Measurements from ENCODE around the gene TANGO2.

Gene TANGO2

GRCh38 chr22:20054485-20054884 lies 33.6 kb downstream of the TANGO2 start:
- TF ChIP-seq CTCF (IDR thresholded peaks at IDR 0.05; ENCODE audit: control insufficient read depth, insufficient read depth, low read depth, low read length, missing control alignments) = no peak
- no peak for DNase-seq (ENCODE audit: low read depth)
- H3K4me3 ChIP-seq (ENCODE audit: control insufficient read depth, low read depth, low read length) = no peak overlapping the region

- DNase-seq (ENCODE audit: low read depth) = no peak
- no peak overlapping the region for H3K4me3 ChIP-seq (ENCODE audit: control insufficient read depth, low read depth, low read length)
- no peak for TF ChIP-seq CTCF (IDR thresholded peaks at IDR 0.05; ENCODE audit: control insufficient read depth, insufficient read depth, low read depth, low read length, missing control alignments)
Measured at GRCh38 chr22:20055144-20055543, 34.2 kb downstream of the TANGO2 start.

DNA sequence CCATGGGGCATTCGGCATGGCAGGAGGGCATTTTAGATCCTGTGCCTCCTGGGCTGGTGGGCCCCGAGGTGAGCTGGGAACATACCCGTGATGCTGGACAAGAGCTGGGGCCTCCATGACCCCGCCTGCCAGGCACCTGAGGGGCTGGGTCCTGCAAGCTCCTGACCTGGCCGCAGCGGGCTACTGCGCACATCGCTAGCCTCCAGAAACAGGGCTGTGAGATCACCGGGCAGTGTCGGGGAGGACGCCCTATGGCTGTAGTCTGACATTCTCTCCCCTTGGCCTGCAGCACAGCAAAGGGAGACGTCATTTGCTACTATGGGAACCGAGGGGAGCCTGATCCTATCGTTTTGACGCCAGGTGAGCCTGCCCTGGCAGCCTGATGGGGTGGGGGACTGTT lies 34.7 kb downstream of the TANGO2 start:
- H3K4me3 ChIP-seq (ENCODE audit: control insufficient read depth, low read depth, low read length) = no peak overlapping the region
- no peak for DNase-seq (ENCODE audit: low read depth)
- TF ChIP-seq CTCF (IDR thresholded peaks at IDR 0.05; ENCODE audit: control insufficient read depth, insufficient read depth, low read depth, low read length, missing control alignments) = no peak

DNA sequence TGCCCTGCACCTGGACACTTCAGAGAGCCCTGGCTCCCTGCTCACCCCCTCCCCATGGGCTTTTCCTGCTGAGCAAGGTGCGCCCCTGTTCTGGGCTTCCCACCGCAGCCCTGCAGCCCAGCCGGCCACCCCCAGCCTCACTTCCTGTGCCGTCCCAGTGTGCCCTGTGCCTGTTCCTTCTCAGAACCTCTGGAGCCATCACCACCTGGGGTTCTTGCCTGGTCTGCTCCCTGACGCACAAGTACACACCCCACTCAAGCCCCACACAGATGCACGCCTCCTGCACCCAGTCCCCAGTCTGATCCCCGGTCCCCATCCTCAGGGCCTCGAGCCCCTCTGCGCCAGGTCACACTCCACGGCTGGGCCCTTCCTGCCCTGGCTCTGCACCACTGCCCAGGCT lies 35.3 kb downstream of the TANGO2 start:
- H3K4me3 ChIP-seq (ENCODE audit: control insufficient read depth, low read depth, low read length) = no peak overlapping the region
- DNase-seq (ENCODE audit: low read depth) = no peak
- TF ChIP-seq CTCF (IDR thresholded peaks at IDR 0.05; ENCODE audit: control insufficient read depth, insufficient read depth, low read depth, low read length, missing control alignments) = no peak

- DNase-seq (ENCODE audit: low read depth) = no peak
- no peak for TF ChIP-seq CTCF (IDR thresholded peaks at IDR 0.05; ENCODE audit: control insufficient read depth, insufficient read depth, low read depth, low read length, missing control alignments)
- H3K4me3 ChIP-seq (ENCODE audit: control insufficient read depth, low read depth, low read length) = no peak overlapping the region
Measured at GRCh38 chr22:20056696-20057386, 35.9 kb downstream of the TANGO2 start.

DNA sequence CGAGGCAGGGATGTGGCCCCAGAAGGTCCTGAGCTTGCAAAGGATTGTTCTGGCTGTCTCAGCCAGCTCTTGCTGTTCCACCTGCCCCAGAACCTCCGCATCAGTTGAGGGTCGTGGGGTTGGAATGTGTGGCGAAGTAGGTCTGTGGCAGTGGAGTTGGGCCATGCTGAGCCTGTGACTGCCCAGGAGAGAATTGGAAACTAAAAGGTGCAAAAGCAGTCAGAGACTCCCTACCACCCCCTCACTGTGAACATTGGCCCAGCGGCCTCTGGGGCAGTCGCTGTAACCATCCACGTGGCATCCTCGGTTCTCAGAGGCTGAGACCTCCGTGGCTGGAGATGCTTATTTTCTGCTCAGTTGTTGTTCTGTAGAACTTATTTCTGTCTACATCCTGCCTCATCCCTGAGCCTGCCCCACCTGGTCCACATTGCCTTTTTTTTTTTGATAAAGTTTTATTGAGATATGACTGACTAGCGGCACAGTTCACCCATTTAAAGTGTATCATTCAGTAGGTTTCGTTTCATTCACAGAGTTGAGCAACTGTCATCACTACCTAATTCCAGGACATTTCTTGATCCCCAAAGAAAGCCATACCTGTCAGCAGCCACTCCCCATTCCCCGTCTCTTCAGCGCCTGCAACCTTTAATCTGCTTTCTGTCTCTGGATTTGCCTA lies 36.8 kb downstream of the TANGO2 start:
- no peak for DNase-seq (ENCODE audit: low read depth)
- no peak overlapping the region for H3K4me3 ChIP-seq (ENCODE audit: control insufficient read depth, low read depth, low read length)
- TF ChIP-seq CTCF (IDR thresholded peaks at IDR 0.05; ENCODE audit: control insufficient read depth, insufficient read depth, low read depth, low read length, missing control alignments) = no peak
